ENCODE data around the gene DBX1. TPM values are rescaled to one million over a fixed set of nuclear protein-coding genes. Genes with fewer than 3 reads are reported as not detected.

DBX1 gene
- total and polyA plus RNA-seq, 2 of the 13 experiments (the other 11 are each of a cell fraction or from before 2014, with no cell fraction given): not detected

GRCh38 chr11:20207781-20208621, 47.7 kb upstream of the DBX1 start:
- POLR2A ChIA-PET: no interaction called here
- WGBS (ENCODE audit: low lambda C conversion rate): 50% methylated on average over 28 of the region's 33 CpGs
- H3K27me3 ChIP-seq (ENCODE audit: control insufficient read depth in 1 of 2, insufficient read depth in 2 of 2, low read length in 2 of 2): peaks cover 4 to 45% of the 10 kb centered on the region in 2 experiments
- H3K36me3 ChIP-seq (replicated peaks in 1 of 2; ENCODE audit: control insufficient read depth in 1 of 2, insufficient read depth in 2 of 2, low read length in 2 of 2): no peaks in the 10 kb centered on the region
- H3K9me3 ChIP-seq (ENCODE audit: low read length): no peaks in the 10 kb centered on the region
- FAIRE-seq (no peak), DNase-seq (ENCODE audit: low spot score) (no peak), ATAC-seq (no peak)
- H3K79me2 ChIP-seq (ENCODE audit: insufficient read depth, low read length): no peaks in the 10 kb centered on the region
- H3K4me3 ChIP-seq (replicated peaks in 1 of 3; ENCODE audit: insufficient read depth in 1 of 3, low read depth in 2 of 3, low read length in 3 of 3): no peak overlapping the region
- no peak overlapping the region for H2AFZ ChIP-seq (ENCODE audit: low read length)
- no TSS peak for BruUV-seq (replicated peaks)
- TF ChIP-seq ZNF747 (CRISPR knock-in tag; IDR thresholded peaks at IDR 0.05; ENCODE audit: borderline replicate concordance) (no peak), ZNF253 (CRISPR knock-in tag; IDR thresholded peaks at IDR 0.05; ENCODE audit: borderline replicate concordance) (no peak), ZNF280D (CRISPR knock-in tag; IDR thresholded peaks at IDR 0.05) (no peak), ZBTB33 (CRISPR knock-in tag; IDR thresholded peaks at IDR 0.05) (no peak), RNF2 (conservative IDR thresholded peaks at IDR 0.05; ENCODE audit: low read depth) (no peak), ZNF644 (CRISPR knock-in tag; IDR thresholded peaks at IDR 0.05; ENCODE audit: low read depth) (no peak), ATF1 (CRISPR knock-in tag; IDR thresholded peaks at IDR 0.05) (no peak), AGO2 (optimal IDR thresholded peaks at IDR 0.05; ENCODE audit: low read depth, low read length) (no peak), TFDP1 (CRISPR knock-in tag; IDR thresholded peaks at IDR 0.05; ENCODE audit: borderline replicate concordance) (no peak), THAP11 (CRISPR knock-in tag; IDR thresholded peaks at IDR 0.05) (no peak), KMT2A (CRISPR knock-in tag; IDR thresholded peaks at IDR 0.05) (no peak), ZKSCAN8 (CRISPR knock-in tag; IDR thresholded peaks at IDR 0.05; ENCODE audit: borderline replicate concordance) (no peak), ZFP62 (CRISPR knock-in tag; IDR thresholded peaks at IDR 0.05) (no peak), HDAC2 (CRISPR knock-in tag; IDR thresholded peaks at IDR 0.05) (no peak), ZNF550 (CRISPR knock-in tag; IDR thresholded peaks at IDR 0.05; ENCODE audit: borderline replicate concordance) (no peak), RXRA (CRISPR knock-in tag; IDR thresholded peaks at IDR 0.05) (no peak)
- in situ Hi-C loops (cut with HindIII; ENCODE audit: extremely low pct_ligation_motif_present, low pct_unique_long_range_greater_than_20kb): no loop called here
- no peak overlapping the region for H3K9ac ChIP-seq (ENCODE audit: insufficient read depth, low read depth, low read length)
- H3K27ac ChIP-seq (ENCODE audit: extremely low read length, insufficient read depth, low read length): no peak overlapping the region
- H3K4me2 ChIP-seq (ENCODE audit: low read depth, low read length): no peak overlapping the region
- intact Hi-C loops (cut with micrococcal nuclease; ENCODE audit: unreplicated experiment): no loop called here
- no peaks in the 10 kb centered on the region for H4K20me1 ChIP-seq (ENCODE audit: insufficient read depth, low read length)
- CTCF ChIA-PET (ENCODE audit: low intra/inter-chr PET ratio, low total read pairs): no interaction called here
- H3K4me1 ChIP-seq (ENCODE audit: insufficient read depth, low read length): no peaks in the 10 kb centered on the region

Measured in HepG2 (cell line).